ENCODE data around the gene SRXN1.
"Not testable (repeated sequence)": the region's sequence is repeated elsewhere in the genome, so short reads cannot be mapped to it uniquely, and the experiment has no call there.

The SRXN1 gene

GRCh38 chr20:695165-695866 is 42.3 kb upstream of the SRXN1 start:
- no peak overlapping the region for H3K4me3 ChIP-seq (ENCODE audit: control insufficient read depth, low read depth, low read length)
- TF ChIP-seq, protein P1, sequence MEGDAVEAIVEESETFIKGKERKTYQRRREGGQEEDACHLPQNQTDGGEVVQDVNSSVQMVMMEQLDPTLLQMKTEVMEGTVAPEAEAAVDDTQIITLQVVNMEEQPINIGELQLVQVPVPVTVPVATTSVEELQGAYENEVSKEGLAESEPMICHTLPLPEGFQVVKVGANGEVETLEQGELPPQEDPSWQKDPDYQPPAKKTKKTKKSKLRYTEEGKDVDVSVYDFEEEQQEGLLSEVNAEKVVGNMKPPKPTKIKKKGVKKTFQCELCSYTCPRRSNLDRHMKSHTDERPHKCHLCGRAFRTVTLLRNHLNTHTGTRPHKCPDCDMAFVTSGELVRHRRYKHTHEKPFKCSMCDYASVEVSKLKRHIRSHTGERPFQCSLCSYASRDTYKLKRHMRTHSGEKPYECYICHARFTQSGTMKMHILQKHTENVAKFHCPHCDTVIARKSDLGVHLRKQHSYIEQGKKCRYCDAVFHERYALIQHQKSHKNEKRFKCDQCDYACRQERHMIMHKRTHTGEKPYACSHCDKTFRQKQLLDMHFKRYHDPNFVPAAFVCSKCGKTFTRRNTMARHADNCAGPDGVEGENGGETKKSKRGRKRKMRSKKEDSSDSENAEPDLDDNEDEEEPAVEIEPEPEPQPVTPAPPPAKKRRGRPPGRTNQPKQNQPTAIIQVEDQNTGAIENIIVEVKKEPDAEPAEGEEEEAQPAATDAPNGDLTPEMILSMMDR (IDR thresholded peaks at IDR 0.05; ENCODE audit: control insufficient read depth, insufficient read depth, low read depth, low read length, missing control alignments) = no peak
- no peak for DNase-seq (ENCODE audit: low read depth)

DNA sequence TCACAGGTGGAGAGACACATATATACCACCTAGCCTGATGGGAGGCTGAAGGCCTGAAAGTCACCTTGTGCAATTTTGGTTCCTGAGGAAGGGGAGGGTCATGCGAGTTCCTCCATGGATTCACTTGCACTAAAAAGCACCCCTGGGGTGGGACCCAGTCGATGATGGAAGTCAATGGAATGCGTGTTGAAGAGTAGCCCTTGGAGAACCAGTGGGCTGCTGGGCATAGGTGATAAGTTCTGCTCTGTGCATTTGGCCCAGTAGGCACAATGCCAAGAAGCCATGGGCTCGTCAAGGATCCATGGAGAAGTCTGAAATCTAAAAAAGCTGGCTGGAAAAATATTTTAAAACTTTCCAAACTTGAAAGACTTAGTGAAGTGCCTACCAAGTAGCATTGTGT is 41.5 kb upstream of the SRXN1 start:
- no peak for DNase-seq (ENCODE audit: low read depth)
- H3K4me3 ChIP-seq (ENCODE audit: control insufficient read depth, low read depth, low read length) = no peak overlapping the region
- TF ChIP-seq, protein P1 (IDR thresholded peaks at IDR 0.05; ENCODE audit: control insufficient read depth, insufficient read depth, low read depth, low read length, missing control alignments) = no peak

- not testable (repeated sequence) for H3K4me3 ChIP-seq (ENCODE audit: control insufficient read depth, low read depth, low read length)
These were observed 40.8 kb upstream of the SRXN1 start for GRCh38 chr20:693786-694185.

DNA sequence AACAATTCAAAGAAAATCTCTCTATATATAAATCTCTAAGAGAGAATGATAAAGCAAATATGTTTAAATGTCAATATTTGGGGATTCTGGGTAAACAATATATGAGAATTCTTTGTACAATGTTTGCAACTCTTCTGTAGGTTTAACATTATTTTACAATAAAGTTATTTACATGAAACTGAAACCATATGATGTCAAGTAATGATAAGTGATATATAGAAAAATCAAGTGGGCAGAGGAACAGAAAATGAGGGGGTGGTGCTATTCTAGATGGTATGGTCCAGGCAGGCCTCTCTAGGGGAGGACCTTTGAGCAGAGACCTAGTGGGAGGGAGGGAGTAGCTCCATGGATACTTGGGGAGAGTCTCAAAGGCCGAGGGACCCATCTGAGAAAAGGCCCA is 39.0 kb upstream of the SRXN1 start:
- H3K4me3 ChIP-seq (ENCODE audit: control insufficient read depth, low read depth, low read length) = no peak overlapping the region
- DNase-seq (ENCODE audit: low read depth) = no peak
- TF ChIP-seq, protein P1 (IDR thresholded peaks at IDR 0.05; ENCODE audit: control insufficient read depth, insufficient read depth, low read depth, low read length, missing control alignments) = no peak

More at GRCh38 chr20:693786-694185, 40.8 kb upstream of the SRXN1 start:
- DNase-seq (ENCODE audit: low read depth) = not testable (repeated sequence)

GRCh38 chr20:689947-690346 is 36.9 kb upstream of the SRXN1 start:
- TF ChIP-seq, protein P1 (IDR thresholded peaks at IDR 0.05; ENCODE audit: control insufficient read depth, insufficient read depth, low read depth, low read length, missing control alignments) = no peak
- no peak for DNase-seq (ENCODE audit: low read depth)
- no peak overlapping the region for H3K4me3 ChIP-seq (ENCODE audit: control insufficient read depth, low read depth, low read length)

GRCh38 chr20:689348-689747 is 36.3 kb upstream of the SRXN1 start:
- H3K4me3 ChIP-seq (ENCODE audit: control insufficient read depth, low read depth, low read length) = no peak overlapping the region
- TF ChIP-seq, protein P1 (IDR thresholded peaks at IDR 0.05; ENCODE audit: control insufficient read depth, insufficient read depth, low read depth, low read length, missing control alignments) = no peak
- DNase-seq (ENCODE audit: low read depth) = no peak

DNA sequence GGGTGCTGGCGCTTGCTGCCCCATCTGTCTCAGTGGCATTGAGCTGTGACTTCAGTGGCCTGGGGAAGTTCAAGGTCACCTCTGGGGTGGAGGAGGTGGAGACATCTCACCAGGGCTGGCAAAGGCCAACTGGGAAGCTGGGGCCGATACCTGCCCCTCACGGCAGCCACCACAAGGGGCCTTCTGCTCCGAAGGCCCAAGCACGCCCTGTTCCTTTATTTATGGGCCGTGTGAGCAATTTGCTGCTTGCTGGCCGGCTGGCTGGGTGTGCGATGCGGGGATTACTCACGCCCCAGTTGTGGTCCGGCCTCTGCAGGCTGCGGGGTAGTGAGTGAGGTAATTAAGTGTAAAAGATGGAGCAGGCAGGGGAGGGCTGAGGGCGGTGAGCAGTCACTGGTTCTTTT is 35.8 kb upstream of the SRXN1 start:
- H3K4me3 ChIP-seq (ENCODE audit: control insufficient read depth, low read depth, low read length) = no peak overlapping the region
- TF ChIP-seq, protein P1 (IDR thresholded peaks at IDR 0.05; ENCODE audit: control insufficient read depth, insufficient read depth, low read depth, low read length, missing control alignments) = no peak
- no peak for DNase-seq (ENCODE audit: low read depth)

Measured in AG09309 (cell line).